HuH-7.5 (cell line): ENCODE data around the gene TSKS.
A peak's percentile ranks its signal among the peaks of the same experiment; 100 is the strongest.
"Not testable (repeated sequence)": the region's sequence is repeated elsewhere in the genome, so short reads cannot be mapped to it uniquely, and the experiment has no call there.

Experiments
- DNase-seq: peaks from one replicate; pipeline ENCODE4 v3.0.0; 2011; ENCODE audit warnings: low spot score

The TSKS gene

DNA sequence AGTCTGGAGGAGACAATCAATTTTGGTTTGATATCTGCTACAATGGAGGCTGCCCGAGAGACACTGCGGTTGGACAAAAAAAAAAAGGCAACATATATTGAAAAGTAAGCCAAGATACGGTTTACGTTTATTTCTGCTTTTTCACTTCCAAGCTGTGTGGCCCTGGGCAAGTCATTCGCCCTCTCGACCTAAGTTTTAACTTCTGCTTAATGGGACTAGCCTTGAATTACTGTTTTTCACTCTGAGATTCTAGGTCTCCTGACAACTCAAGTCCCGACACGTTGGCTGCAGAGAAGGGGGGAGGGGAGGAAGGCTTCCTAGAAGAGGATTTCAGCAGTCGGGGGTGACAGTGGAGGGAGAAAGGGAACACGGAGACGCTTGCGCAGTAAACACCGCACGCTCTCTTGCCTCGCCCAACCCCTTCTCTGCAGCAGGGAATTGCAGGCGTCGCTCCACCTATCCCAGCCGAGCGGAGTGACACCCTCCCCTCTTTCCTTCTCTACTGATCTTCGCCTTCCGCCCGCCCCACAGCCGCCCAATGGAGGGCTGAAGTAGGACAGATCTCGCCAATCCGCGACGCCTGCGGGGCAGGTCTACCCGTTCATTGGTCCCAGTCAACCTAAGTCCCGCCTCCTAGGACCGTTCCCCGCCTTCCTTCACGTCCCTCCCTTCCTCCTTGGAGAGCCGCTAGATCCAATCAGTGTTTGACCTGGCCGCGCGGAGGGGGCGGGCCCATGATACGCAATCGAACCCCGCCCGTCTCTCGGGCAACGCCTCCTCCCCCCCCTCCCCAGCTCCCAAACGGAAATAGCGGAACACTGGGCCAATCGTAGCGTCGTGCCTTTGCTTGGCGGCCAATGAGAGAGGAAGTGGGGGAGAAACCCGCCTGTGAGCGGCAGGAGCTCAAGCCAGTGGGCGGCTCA is 3.2 kb upstream of the TSKS start:
- DNase-seq = peak; percentile 99

DNA sequence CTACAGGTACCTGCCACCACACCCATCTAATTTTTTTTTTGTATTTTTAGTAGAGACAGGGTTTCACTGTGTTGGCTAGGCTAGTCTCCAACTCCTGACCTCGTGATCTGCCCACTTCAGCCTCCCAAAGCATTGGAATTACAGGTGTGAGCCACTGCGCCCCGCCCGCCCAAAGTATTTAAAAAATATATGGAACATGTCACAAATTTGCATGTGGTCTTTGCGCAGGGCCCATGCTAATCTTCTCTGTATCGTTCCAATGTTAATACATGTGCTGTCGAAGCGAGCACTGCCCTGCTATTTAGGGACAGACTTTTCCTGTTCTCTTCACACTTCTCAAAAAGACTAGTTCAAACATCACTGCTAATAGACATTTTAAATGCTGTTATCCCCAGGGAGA is 1.2 kb upstream of the TSKS start:
- DNase-seq = no peak

DNA sequence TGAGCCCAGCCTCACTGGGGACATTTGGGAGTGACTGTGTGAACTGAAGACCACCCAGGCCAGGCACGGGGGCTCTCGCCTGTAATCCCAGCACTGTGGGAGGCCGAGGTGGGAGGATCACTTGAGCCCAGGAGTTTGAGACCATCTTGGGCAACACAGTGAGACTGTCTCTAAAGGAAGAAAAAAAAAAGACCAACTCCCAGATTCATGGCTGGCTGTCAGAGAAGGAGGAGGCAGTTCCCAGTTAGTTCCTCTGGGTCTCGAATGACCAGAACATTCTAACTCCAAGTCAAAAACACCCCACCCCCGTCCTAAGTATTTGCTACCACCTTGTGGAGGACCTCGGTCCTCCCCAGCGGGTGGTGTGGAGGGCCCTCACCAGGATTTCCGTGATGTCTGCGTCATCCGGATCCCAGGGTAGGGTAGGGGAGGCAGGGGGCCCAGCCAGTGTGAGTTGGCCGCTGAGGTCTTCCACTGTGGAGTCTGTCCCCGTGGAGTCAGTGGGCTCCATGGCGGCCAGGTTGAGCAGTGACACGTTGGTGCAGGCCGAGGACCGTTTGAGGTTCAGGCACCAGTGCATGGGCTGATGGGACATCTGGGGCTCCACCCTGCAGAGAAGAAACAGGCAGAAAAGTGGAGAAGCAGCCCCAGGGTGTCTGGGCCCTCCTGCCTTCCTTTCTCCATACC is 1.3 kb downstream of the TSKS start:
- DNase-seq = no peak

DNA sequence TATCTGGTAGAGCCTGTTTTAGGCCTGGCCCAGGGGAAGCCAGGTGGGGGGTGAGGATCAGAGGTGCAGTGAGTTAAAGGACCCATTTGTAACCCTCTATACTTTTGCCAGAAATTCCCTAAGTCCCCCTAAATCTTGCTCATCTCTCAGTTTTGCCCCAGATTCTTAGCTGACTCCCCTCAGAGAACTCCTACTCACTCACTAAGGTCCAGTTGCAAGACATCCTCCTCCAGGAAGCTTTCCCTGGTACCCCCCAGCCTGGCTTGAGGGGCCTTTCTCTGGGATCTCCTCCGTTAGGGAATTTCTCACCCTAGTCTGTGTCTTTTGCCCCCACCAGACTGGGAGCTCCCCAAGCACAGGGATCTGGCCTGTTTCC is 1.9 kb downstream of the TSKS start:
- no peak for DNase-seq

DNA sequence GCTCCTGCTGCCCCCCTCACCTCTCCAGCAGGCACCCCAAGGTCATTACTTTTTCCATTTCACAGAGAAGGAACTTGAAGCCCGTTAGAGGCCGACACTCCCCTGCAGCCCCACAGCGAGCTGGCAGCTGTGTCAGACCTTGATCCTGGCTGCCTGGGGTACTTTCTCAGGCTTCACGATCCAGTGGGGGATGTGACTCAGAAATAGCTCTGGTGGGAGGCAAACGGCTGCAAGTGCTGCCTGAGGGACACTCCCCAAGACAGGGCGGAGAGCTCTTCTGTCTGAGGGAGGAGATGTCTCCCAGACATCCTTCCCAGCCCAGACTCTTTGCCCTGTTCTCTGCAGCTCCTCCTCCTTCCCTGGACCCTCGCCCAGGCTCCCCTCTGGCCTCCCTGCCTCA is 4.8 kb downstream of the TSKS start:
- no peak for DNase-seq

DNA sequence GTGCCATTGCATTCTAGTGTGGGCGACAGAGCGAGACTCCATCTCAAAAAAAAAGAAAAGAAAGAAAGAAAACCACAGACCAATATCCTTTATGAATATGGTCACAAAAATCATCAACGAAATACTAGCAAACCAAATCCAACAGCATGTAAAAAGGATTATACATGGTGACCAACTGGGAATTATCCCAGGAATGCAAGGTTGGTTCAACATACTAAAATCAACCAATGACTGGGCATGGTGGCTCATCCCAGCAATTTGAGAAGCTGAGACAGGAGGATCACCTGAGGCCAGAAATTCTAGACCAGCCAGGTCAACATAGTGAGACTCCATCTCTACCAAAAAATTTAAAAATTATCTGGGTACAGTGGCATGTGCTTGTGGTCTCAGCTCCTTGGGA is 7.2 kb downstream of the TSKS start:
- DNase-seq = no peak

DNA sequence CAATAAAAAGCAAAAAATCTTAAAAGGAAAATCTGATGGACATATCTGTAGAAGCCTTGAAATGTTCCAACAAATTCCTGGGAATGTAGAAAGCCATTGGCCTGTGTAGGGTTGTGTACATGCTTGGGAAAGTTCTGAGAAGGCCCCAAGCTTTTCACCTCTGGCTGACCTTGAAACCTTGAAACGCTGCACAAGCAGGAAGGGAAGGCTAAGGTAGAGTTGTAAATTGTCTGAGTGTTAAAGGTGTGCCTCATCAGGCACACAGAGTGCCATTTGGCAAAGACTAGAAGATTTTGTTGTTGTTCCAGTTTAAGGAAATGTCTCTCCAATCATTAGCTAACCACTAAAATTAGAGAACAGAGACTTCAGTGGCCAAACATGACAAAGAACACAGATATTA is 10.4 kb downstream of the TSKS start:
- no peak for DNase-seq

DNA sequence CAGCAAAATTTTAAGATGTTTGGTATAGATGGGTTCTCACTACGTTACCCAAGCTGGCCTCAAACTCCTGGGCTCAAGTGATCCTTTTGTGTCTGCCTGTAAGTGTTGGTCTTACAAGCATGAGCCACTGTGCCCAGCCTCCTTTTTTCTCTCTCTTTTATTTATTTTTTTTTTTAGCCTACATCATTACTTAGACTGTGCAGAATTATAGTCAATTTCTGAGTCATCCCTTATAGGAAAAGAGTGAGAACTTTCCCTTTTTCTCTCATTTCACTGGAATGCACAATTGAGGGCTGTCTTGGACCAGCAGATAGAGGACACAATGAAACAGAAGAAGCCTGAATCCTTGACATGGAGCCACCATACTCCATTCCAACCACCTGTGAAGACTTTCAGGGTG is 13.3 kb downstream of the TSKS start:
- DNase-seq = no peak

DNA sequence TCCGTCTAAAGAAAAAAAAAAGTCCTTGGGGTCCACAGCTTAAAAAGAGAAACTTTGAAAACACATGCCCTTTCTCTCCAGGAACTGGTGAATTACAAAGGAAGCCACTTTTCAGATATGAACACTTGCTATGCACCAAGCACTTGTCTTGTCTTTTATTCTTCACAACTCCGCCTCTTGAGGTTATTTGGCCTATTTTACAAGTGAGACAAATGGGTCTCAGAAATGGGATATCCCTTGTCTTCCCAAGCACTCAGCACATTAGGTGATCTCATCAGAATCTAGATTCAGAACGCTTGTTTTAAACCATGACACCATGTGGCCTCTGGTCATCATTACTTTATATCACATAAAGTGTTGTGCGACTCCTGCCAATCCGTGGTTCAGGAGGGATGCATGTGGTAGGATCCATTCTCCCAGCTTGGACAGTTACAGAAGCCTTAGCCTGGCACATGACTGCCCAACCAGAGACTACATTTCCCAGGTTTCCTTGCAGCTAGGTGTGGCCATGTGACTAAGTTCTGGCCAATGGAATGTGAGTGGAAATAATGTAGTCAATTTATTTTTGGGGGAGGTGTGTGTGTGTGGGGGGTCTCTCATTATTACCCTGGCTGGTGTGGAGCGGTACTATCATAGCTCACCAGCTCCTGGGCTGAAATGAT is 13.9 kb downstream of the TSKS start:
- no peak for DNase-seq

DNA sequence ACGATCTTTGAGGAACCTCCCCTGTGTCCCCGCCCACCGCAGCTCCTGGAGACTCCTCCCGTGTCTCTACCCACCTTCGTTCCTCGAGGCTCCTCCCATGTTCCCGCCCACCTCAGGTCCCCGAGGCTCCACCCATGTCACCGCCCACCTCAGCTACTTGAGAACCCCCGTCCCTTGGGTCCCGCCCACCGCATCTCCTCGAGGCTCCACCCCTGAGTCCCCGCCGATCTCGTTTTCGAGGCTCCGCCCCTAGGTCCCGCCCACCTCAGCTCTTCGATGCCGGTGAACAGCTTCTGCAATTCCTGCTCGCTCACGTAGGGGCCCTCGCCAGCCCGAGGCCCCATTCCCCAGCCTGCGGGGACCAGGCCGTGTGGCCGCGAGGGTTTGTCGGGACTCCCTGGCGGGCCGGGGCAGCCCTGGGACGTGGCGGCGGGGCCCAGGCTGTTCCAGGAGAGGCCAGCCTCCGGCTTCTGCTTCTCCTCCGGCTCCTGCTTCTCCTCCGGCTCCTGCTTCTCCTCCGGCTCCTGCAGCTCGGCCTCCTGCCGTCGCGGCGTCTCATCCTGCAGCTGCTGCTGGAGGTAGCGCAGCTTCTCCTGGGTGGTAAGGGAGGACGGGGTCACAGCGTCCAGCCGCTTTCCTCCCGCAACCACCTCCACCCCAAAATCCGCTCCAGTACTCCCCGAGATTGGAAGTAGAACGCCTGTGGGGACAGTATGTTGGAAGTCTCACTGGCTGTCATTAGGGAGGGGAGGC is 16.7 kb downstream of the TSKS start:
- DNase-seq = no peak

DNA sequence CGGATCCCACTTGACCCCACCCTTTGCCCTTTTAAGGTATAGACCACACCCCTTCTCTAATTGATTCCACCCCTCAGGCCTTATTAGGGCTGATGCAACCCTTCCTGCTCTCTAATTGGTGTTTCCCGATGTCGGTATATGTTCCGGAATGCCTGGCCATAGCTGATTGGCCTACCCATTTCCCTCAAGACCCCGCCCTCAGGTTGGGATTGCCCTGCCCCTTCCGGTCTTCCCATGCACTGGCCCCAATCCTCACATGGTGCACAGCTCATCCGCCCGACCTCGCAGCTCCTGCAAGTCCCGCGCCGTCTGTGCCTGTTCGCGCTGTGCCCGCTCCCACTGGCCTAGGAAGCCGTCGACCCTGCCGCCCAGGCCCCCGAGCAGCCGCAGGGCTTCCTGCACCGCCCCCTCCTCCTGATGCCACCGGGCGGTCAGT is 18.1 kb downstream of the TSKS start:
- no peak for DNase-seq

DNA sequence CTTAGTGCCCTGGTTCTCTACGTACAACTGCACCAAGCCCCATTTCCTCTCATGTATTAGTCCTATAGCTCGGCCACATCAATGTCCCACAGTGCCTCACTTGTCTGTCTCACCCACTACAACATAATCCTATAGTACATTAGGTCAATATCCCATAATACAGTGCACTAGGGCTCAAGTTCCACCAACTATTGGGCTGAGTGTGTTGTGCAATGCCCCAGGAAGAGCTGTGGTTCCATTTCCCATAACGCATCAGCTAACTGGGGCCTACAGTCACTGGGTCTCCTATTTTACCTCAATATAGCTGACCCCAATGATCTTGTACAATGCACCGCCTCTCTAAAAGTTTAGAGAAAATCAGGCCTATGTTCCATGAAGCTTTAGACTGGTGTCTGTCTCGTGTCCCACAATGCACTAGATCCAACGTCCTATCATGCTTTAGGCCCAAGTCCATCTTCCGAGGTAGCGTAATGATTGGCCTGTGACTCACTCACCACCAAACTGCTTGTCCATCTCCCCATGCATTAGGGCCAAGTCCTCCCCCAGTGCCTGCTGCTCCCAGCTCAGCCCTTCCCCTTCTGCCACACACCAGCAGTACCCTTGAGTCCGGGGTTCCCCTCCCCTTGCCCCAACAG is 21.8 kb downstream of the TSKS start:
- DNase-seq = no peak

DNA sequence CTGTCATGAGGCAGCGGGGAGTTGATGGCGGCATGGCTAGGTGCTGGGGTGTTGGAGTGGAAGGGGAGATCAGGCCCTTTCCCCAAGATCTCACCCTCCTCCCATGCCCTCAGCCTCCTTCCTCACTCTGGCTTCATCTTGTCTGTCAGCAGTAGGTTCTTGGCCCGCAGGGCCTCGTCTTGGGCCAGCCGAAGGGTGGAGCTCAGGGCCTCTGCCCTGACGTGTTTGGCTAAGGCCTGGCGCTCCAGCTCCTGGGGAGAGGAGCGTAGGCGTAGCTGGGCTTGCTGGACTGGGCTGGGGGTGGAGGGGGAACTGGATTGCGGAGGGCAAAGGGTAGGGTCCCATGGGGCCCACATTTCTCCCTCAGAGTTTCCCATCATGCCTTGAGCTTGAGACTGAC is 23.2 kb downstream of the TSKS start:
- DNase-seq = no peak

DNA sequence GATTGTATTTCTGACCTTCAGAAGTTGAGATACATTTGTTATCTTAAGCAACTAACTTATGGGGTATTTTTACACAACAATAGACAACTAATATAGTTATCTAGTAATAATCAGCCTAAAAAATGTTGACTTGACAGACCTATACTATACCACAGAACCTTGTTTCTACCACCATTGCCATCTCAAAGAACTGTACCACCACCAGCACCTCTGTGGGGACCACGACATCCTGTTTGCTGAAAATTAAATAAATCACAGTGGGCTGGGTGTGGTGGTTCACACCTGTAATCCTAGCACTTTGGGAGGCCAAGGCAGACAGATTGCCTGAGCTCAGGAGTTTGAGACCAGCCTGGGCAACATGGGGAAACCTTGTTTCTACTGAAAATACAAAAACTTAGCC is 24.0 kb downstream of the TSKS start:
- DNase-seq = no peak

DNA sequence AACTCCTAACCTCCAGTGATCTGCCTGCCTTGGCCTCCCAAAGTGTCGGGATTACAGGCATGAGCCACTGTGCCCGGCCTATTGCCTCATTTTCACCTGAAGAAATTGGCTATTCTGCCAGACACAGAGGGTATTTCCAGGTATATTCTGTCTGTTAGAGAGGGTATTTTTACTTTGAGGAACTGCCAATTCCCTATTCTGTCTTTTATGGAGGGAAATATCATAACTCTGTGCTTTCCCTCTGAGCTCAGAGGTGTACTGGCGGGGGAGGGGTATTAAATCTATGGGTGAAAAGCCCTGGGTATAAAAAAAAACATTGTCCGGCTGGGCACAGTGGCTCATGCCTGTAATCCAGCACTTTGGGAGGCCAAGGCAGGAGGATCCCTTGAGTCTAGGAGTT is 24.8 kb downstream of the TSKS start:
- DNase-seq = no peak

DNA sequence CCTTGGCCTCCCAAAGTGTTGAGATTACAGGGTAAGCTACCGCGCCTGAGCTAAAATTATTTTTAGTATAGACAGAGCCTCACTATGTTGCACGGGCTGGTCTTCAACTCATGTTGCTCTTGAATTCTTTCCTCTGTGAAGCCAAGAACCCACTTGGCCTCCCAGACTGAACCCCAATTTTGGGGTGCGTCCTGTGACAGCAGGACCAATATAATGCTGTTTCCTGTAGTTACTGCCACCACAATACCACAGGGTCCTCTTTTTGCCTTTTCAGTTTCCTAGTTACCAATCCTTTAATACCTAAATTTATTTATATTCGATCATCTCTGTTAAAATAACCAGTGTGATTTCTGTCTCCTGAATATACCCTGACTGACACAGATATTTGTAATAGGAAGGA is 32.9 kb downstream of the TSKS start:
- DNase-seq = no peak

DNA sequence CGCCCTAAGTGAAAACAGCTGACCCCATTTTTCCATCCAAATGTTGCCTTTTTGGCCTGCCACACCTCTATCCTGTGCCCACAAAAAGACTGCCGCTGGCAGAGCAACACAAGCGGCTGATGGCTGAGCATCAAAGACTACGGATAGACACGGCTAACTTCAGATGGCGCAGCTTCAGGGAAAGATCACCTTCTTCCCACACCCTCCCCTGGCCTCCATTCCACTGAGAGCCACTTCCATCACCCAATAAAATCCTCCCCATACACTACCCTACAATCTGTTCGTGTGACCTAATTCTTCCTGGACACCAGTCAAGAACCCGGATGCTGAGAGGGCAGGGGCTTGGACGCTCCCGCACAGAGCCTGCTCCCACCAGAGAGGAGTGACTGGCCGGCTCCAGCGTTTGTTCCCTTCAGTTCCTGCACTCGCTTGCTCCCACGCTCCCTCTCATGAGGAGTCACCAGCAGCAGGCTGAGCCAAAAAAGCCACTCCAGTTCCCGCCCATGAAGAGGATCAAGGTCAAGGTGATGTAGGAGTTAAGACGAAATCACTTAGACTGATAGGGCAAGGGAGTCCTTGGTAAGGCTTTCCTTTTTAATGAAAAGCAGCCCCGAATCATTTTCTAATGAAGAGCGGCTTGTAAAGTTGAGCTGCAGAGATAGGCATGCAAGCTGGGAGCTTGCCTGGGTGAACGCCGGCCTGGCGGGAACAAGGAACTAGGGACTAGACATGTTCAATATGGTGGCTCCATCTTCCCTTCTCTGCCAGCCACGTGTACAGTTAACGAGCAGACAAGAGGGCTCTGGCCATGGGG is 35.7 kb downstream of the TSKS start:
- no peak for DNase-seq

DNA sequence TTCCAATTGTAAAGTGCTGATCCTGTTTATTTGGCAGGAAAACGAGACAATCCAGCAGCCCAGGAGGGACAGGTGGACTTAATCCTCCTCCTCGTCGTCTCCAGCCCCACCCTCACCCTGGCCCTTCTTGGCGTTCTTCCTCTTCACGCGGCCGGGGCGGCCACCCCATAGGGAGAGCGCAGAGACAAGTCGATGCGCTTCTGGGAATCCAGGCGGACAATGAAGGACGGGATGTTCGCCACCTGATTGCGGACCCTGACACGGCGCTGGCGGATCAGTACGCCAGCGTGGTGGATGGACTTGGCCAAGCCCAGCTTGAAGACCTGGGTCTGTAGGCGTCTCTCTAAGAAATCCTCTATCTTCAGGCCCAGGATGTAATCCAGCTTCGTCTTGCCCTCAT is 43.7 kb downstream of the TSKS start:
- not testable (repeated sequence) for DNase-seq

DNA sequence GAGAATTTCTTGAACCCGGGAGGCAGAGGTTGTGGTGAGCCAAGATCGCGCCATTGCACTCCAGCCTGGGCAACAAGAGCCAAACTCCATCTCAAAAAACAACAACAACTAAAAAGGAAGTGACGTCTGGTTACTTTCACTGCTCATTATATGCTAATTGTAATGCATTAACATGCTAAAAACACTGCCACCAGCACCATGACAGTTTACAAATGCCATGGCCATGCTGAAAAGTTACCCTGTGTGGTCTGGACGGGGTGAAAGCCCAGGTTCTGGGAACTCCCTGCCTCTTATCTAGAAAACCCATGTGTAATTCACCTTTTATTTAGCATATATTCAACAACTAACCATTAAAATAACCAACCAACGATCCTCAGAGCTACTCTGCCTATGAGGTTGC is 44.1 kb downstream of the TSKS start:
- DNase-seq = no peak

DNA sequence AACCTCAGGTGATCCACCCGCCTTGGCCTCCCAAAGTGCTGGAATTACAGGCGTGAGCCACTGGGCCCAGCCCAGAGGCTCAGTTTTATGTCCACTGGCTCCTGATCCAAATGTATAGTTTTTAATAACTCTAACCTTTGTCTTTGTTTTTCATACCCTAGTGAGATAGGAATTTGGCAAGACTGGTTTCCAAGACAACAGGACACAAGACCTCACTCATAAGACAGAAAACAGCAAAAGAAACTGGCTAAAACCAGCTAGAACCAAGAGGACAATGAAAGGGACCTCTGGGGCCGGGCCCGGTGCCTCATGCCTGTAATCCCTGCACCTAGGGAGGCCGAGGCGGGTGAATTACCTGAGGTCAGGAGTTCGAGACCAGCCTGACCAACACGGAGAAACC is 44.6 kb downstream of the TSKS start:
- DNase-seq = no peak

DNA sequence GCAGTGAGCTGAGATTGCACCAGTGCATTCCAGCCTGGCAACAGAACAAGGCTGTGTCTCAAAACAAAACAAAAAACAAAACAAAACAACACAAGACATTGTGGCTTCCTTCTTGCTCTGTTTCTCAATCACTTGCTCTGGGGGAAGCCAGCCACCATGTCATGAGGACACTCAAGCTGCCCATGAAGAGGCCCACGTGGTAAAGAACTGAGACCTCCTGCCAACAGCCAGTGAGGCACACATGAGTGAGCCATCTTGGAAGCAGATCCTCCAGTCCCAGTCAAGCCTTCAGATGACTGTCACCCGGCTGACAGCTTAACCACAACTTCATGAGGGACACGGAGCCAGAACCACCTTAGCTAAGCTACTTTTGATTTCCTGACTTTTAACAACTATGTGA is 47.0 kb downstream of the TSKS start:
- DNase-seq = no peak
